ENCODE measurements around the gene CNKSR3.

CNKSR3 gene

GRCh38 chr6:154434662-154435061 is 75.8 kb downstream of the CNKSR3 start:
- no peak overlapping the region for H3K9ac ChIP-seq (ENCODE audit: low read length)
- H3K4me2 ChIP-seq (ENCODE audit: low read length) = no peak overlapping the region
- H3K9me3 ChIP-seq (ENCODE audit: insufficient read depth, low read length) = no peaks in the 10 kb centered on the region
- H2AFZ ChIP-seq (ENCODE audit: low read depth, low read length) = no peak overlapping the region
- no peak overlapping the region for H3K4me3 ChIP-seq (ENCODE audit: low read length)
- 0 out of 2 replicates have a peak, but pooled peaks cover 2% of the 10 kb centered on the region for H3K27me3 ChIP-seq (ENCODE audit: low read depth, low read length)
- H3K79me2 ChIP-seq (ENCODE audit: low read length) = no peaks in the 10 kb centered on the region
- no peaks in the 10 kb centered on the region for H4K20me1 ChIP-seq (ENCODE audit: insufficient read depth, low read length)
- H3K27ac ChIP-seq (ENCODE audit: low read length) = no peak overlapping the region
- H3K4me1 ChIP-seq (ENCODE audit: low read length) = no peaks in the 10 kb centered on the region
- TF ChIP-seq, protein P1, sequence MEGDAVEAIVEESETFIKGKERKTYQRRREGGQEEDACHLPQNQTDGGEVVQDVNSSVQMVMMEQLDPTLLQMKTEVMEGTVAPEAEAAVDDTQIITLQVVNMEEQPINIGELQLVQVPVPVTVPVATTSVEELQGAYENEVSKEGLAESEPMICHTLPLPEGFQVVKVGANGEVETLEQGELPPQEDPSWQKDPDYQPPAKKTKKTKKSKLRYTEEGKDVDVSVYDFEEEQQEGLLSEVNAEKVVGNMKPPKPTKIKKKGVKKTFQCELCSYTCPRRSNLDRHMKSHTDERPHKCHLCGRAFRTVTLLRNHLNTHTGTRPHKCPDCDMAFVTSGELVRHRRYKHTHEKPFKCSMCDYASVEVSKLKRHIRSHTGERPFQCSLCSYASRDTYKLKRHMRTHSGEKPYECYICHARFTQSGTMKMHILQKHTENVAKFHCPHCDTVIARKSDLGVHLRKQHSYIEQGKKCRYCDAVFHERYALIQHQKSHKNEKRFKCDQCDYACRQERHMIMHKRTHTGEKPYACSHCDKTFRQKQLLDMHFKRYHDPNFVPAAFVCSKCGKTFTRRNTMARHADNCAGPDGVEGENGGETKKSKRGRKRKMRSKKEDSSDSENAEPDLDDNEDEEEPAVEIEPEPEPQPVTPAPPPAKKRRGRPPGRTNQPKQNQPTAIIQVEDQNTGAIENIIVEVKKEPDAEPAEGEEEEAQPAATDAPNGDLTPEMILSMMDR (IDR thresholded peaks at IDR 0.05; ENCODE audit: low read depth, low read length) = no peak
- no peak for TF ChIP-seq EZH2phosphoT487 (IDR thresholded peaks at IDR 0.05; ENCODE audit: low read depth)
- H3K36me3 ChIP-seq (replicated peaks; ENCODE audit: low read depth, low read length) = no peaks in the 10 kb centered on the region

- H4K20me1 ChIP-seq (ENCODE audit: insufficient read depth, low read length) = no peaks in the 10 kb centered on the region
- no peak overlapping the region for H2AFZ ChIP-seq (ENCODE audit: low read depth, low read length)
- H3K9me3 ChIP-seq (ENCODE audit: insufficient read depth, low read length) = no peaks in the 10 kb centered on the region
- H3K9ac ChIP-seq (ENCODE audit: low read length) = no peak overlapping the region
- 0 out of 2 replicates have a peak, but pooled peaks cover 4% of the 10 kb centered on the region for H3K27me3 ChIP-seq (ENCODE audit: low read depth, low read length)
- H3K79me2 ChIP-seq (ENCODE audit: low read length) = no peaks in the 10 kb centered on the region
- no peaks in the 10 kb centered on the region for H3K36me3 ChIP-seq (replicated peaks; ENCODE audit: low read depth, low read length)
- TF ChIP-seq, protein P1 (IDR thresholded peaks at IDR 0.05; ENCODE audit: low read depth, low read length) = no peak
- no peak for TF ChIP-seq EZH2phosphoT487 (IDR thresholded peaks at IDR 0.05; ENCODE audit: low read depth)
- H3K4me2 ChIP-seq (ENCODE audit: low read length) = no peak overlapping the region
- H3K4me1 ChIP-seq (ENCODE audit: low read length) = no peaks in the 10 kb centered on the region
- H3K27ac ChIP-seq (ENCODE audit: low read length) = no peak overlapping the region
- no peak overlapping the region for H3K4me3 ChIP-seq (ENCODE audit: low read length)
These were observed 76.8 kb downstream of the CNKSR3 start for GRCh38 chr6:154433477-154434241.

DNA sequence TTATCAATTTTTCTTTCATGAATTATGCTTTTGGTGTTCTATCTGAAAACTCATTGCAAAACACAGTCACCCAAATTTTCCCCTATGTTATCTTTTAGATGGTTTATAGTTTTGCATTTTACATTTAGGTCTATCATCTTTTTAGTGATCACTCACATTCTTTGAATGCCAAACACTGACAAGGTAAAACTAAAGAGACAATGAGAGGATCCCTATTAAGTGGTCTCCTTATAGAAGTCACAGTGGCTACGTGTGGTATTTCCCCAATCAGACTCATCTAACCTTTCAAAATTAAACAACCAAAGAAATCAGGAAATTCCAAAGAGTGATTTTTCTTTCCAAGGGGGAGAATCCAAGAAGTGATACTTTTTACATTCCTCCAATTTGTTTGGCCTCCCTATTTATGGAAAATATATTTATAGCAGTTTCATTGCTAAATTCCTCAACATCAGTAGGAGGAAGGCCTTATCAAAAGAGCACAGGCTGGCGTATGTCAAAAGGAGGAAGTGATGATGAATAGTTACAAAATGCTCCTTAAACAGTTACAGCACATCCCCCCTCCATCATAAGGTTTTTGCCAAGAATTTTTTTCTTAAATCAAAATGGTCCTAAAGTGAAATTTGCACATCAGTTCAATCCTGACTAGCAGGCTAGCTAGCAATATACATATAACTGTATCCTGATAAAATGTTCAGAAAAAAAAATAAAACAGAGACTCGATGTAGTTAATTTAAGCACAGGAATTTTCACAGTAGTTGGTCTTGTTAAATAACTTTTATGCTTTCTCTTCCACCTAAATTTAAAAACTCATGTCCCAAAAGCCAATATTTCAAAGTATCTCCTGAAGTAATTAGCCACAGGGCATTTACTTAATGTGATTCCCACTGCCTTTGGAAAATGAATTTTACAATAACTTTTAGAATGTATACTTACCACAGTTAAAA is 77.7 kb downstream of the CNKSR3 start:
- Histone ChIP-seq H4K20me1 (ENCODE audit: insufficient read depth, low read length) (no peaks in the 10 kb centered on the region), H3K27me3 (ENCODE audit: low read depth, low read length) (peaks cover 4% of the 10 kb centered on the region; the same call in 1 of the 2 replicates), H3K4me1 (ENCODE audit: low read length) (no peaks in the 10 kb centered on the region), H2AFZ (ENCODE audit: low read depth, low read length) (no peak overlapping the region), H3K36me3 (replicated peaks; ENCODE audit: low read depth, low read length) (no peaks in the 10 kb centered on the region), H3K9me3 (ENCODE audit: insufficient read depth, low read length) (no peaks in the 10 kb centered on the region), H3K4me3 (ENCODE audit: low read length) (no peak overlapping the region), H3K27ac (ENCODE audit: low read length) (no peak overlapping the region), H3K9ac (ENCODE audit: low read length) (no peak overlapping the region), H3K79me2 (ENCODE audit: low read length) (no peaks in the 10 kb centered on the region), H3K4me2 (ENCODE audit: low read length) (no peak overlapping the region)
- no peak for TF ChIP-seq EZH2phosphoT487 (IDR thresholded peaks at IDR 0.05; ENCODE audit: low read depth)
- TF ChIP-seq, protein P1 (IDR thresholded peaks at IDR 0.05; ENCODE audit: low read depth, low read length) = no peak

- no peaks in the 10 kb centered on the region for H4K20me1 ChIP-seq (ENCODE audit: insufficient read depth, low read length)
- H3K4me1 ChIP-seq (ENCODE audit: low read length) = no peaks in the 10 kb centered on the region
- peaks cover 4% of the 10 kb centered on the region; the same call in 1 of the 2 replicates for H3K27me3 ChIP-seq (ENCODE audit: low read depth, low read length)
- no peak overlapping the region for H2AFZ ChIP-seq (ENCODE audit: low read depth, low read length)
- no peaks in the 10 kb centered on the region for H3K79me2 ChIP-seq (ENCODE audit: low read length)
- TF ChIP-seq, protein P1 (IDR thresholded peaks at IDR 0.05; ENCODE audit: low read depth, low read length) = no peak
- no peak overlapping the region for H3K4me3 ChIP-seq (ENCODE audit: low read length)
- no peak overlapping the region for H3K27ac ChIP-seq (ENCODE audit: low read length)
- no peaks in the 10 kb centered on the region for H3K9me3 ChIP-seq (ENCODE audit: insufficient read depth, low read length)
- H3K4me2 ChIP-seq (ENCODE audit: low read length) = no peak overlapping the region
- H3K36me3 ChIP-seq (replicated peaks; ENCODE audit: low read depth, low read length) = no peaks in the 10 kb centered on the region
- no peak overlapping the region for H3K9ac ChIP-seq (ENCODE audit: low read length)
These were observed 80.0 kb downstream of the CNKSR3 start for GRCh38 chr6:154430481-154430919.

Data from OCI-LY3 (cell line).